Endothelial cell of umbilical vein (primary cell): Measurements from ENCODE around the gene SRD5A1. TPM values are rescaled to one million over a fixed set of nuclear protein-coding genes. Genes with fewer than 3 reads are reported as not detected.

Source experiments
- BruUV-seq: library from RNA; stranded (reverse); fragments of 400-500 nt; replicated peaks from 2 replicates; lab custom pipeline; 2021; lab: Mats Ljungman, UMichigan
- CTCF ChIA-PET: fragments of 300-600, 350-600 bp; sonication (Branson Sonifier 250); formaldehyde crosslinking; loops from one replicate; lab custom pipeline; 2021; ENCODE audit warnings: antibody characterized with exemption, inconsistent platforms; lab: Charles Lee
- POLR2A ChIA-PET: fragments of 300-600, 350-600 bp; sonication (Branson Sonifier 250); formaldehyde crosslinking; loops from one replicate; lab custom pipeline; 2021; ENCODE audit warnings: antibody characterized with exemption, inconsistent platforms; lab: Charles Lee
- DNase-seq: peaks from one replicate; pipeline ENCODE4 v3.0.0-alpha.2; 2011; ENCODE audit warnings: low read depth, low spot score
- FAIRE-seq: peaks from 2 replicates; lab custom pipeline; 2011; peaks lifted over from hg19 to GRCh38; lab: Jason Lieb, UNC
- H2AFZ ChIP-seq: 2 replicates; pipeline ENCODE4 v1.6.0; 2012; ENCODE audit warnings: low read depth, low read length, control low read depth, inconsistent platforms
- H3K27ac ChIP-seq: 2 replicates; pipeline ENCODE4 v1.5.1; 2011; ENCODE audit warnings: low read depth, mild to moderate bottlenecking, control low read depth, low read length, moderate library complexity; ENCODE audit not compliant: insufficient read depth
- H3K27me3 ChIP-seq, 2 experiments: 2 replicates each; pipeline versions ENCODE4 v1.6.0 to v1.6.1; 2011; ENCODE audit warnings: low read length in 2 of 2, mixed read lengths in 1 of 2; ENCODE audit not compliant: control insufficient read depth in 2 of 2, insufficient read depth in 2 of 2
- H3K36me3 ChIP-seq, 2 experiments: 2 replicates in 1 of 2; 3 replicates in 1 of 2; pipeline ENCODE4 v1.5.1; 2011; ENCODE audit warnings: low read length in 2 of 2, mild to moderate bottlenecking in 1 of 2, moderate library complexity in 1 of 2; ENCODE audit not compliant: control insufficient read depth in 2 of 2, insufficient read depth in 2 of 2; ENCODE audit errors: extremely low read depth in 1 of 2
- H3K4me1 ChIP-seq: 3 replicates; pipeline ENCODE4 v1.5.1; 2011; ENCODE audit warnings: mild to moderate bottlenecking, low read length; ENCODE audit not compliant: control insufficient read depth, insufficient read depth; ENCODE audit errors: extremely low read depth
- H3K4me2 ChIP-seq: 2 replicates; pipeline ENCODE4 v1.6.1; 2011; ENCODE audit warnings: low read length, control low read depth, mixed read lengths; ENCODE audit not compliant: insufficient read depth
- H3K4me3 ChIP-seq, 3 experiments: fragments of 200-600 bp in 1 of 3; sonication (generic), shearing (Covaris generic) in 1 of 3; replicated peaks in 1 of 3; 2 replicates each; pipeline ENCODE4 v1.5.1; 2011 to 2016; ENCODE audit warnings: control low read depth in 3 of 3, low read length in 3 of 3, mild to moderate bottlenecking in 2 of 3, inconsistent platforms in 1 of 3, low read depth in 1 of 3, moderate library complexity in 1 of 3; ENCODE audit not compliant: insufficient read depth in 1 of 3
- H3K79me2 ChIP-seq: 2 replicates; pipeline ENCODE4 v1.6.0; 2012; ENCODE audit warnings: low read length, inconsistent platforms; ENCODE audit not compliant: control insufficient read depth, insufficient read depth
- H3K9ac ChIP-seq: replicated peaks from 2 replicates; pipeline ENCODE3; 2011; ENCODE audit warnings: low read length, control low read depth; ENCODE audit not compliant: insufficient read depth; ENCODE audit errors: extremely low read depth
- H3K9me1 ChIP-seq: replicated peaks from 3 replicates; pipeline ENCODE4 v1.6.0; 2011; ENCODE audit warnings: mild to moderate bottlenecking, low read length; ENCODE audit not compliant: control insufficient read depth, insufficient read depth; ENCODE audit errors: extremely low read depth
- H3K9me3 ChIP-seq: replicated peaks from 2 replicates; pipeline ENCODE4 v1.5.1; 2012; ENCODE audit warnings: low read length, inconsistent platforms; ENCODE audit not compliant: control insufficient read depth, insufficient read depth
- H4K20me1 ChIP-seq: replicated peaks from 2 replicates; pipeline ENCODE3; 2011; ENCODE audit warnings: mild to moderate bottlenecking, low read length; ENCODE audit not compliant: control insufficient read depth, insufficient read depth; ENCODE audit errors: extremely low read depth
- CTCF ChIP-seq, 2 donors: IDR thresholded peaks; 1 replicate in 1 of 2; 2 replicates in 1 of 2; pipeline ENCODE4 v1.5.1; 2011; ENCODE audit warnings: low read length in 2 of 2, mild to moderate bottlenecking in 2 of 2, moderate library complexity in 2 of 2, control low read depth in 1 of 2, inconsistent platforms in 1 of 2, low read depth in 1 of 2; ENCODE audit not compliant: insufficient read depth in 1 of 2; ENCODE audit errors: extremely low read depth in 1 of 2
- EZH2 ChIP-seq: IDR thresholded peaks from 2 replicates; pipeline ENCODE4 v1.6.1; 2012; ENCODE audit warnings: borderline replicate concordance, low read depth, mild to moderate bottlenecking, moderate library complexity, low read length, inconsistent platforms; ENCODE audit not compliant: severe bottlenecking
- FOS ChIP-seq: IDR thresholded peaks from 2 replicates; pipeline ENCODE4 v1.6.1; 2011; ENCODE audit warnings: mild to moderate bottlenecking, low read length, moderate library complexity, borderline replicate concordance; ENCODE audit not compliant: insufficient read depth
- GATA2 ChIP-seq: IDR thresholded peaks from 2 replicates; pipeline ENCODE4 v1.7.0; 2011; ENCODE audit warnings: low read depth, mild to moderate bottlenecking, moderate library complexity, mixed read lengths, low read length; ENCODE audit not compliant: insufficient read length, insufficient read depth
- JUN ChIP-seq: IDR thresholded peaks from 2 replicates; pipeline ENCODE4 v1.6.1; 2011; ENCODE audit warnings: borderline replicate concordance, low read depth; ENCODE audit not compliant: insufficient read length, insufficient read depth
- MYC ChIP-seq: IDR thresholded peaks from one replicate; pipeline ENCODE4 v1.6.1; 2011; ENCODE audit warnings: mild to moderate bottlenecking, low read depth, low read length
- POLR2A ChIP-seq: IDR thresholded peaks from 2 replicates; pipeline ENCODE4 v1.6.1; 2012; ENCODE audit warnings: low read depth, mild to moderate bottlenecking, control low read depth, low read length
- POLR2AphosphoS5 ChIP-seq: IDR thresholded peaks from 2 replicates; pipeline ENCODE4 v1.6.1; 2012; ENCODE audit warnings: low read depth, mild to moderate bottlenecking, control low read depth, low read length, moderate library complexity; ENCODE audit not compliant: insufficient read depth
- dilution Hi-C: fragments of 300-500 bp; cut with MboI; formaldehyde crosslinking; loops from one replicate; pipeline ENCODE4 v1.15.0; 2019; ENCODE audit warnings: low sequenced_read_pairs; ENCODE audit not compliant: extremely low pct_ligation_motif_present
- intact Hi-C: fragments of 100-400 bp; cut with micrococcal nuclease; formaldehyde crosslinking; loops from one replicate; pipeline ENCODE4 v1.10.0; 2022
- polyA plus RNA-seq, 4 experiments: library from polyadenylated mRNA; depleted of rRNA in 3 of 4; stranded (reverse) in 3 of 4; unstranded in 1 of 4; fragments of >200 nt; gene quantifications; 2 replicates each; pipeline versions ENCODE4 v1.2.1 to v1.2.3, GENCODE V29; 2011 to 2012; ENCODE audit warnings: missing spikeins in 1 of 4
- total RNA-seq: library from RNA; stranded (reverse); gene quantifications from 2 replicates; pipeline ENCODE4 v1.2.3, GENCODE V29; 2021
- TF ChIP-seq, protein P1 (sequence below): IDR thresholded peaks from 2 replicates; pipeline ENCODE4 v1.6.1; 2011; ENCODE audit not compliant: insufficient read depth, insufficient read length

Gene SRD5A1
- total and polyA plus RNA-seq, 2 donors (not counting 3 experiments of a cell fraction or from before 2014, with no cell fraction given): 11.6 to 14.8 TPM

GRCh38 chr5:6723122-6723815, 90.0 kb downstream of the SRD5A1 start:
- dilution Hi-C loops: no loop called here
- no peaks in the 10 kb centered on the region for H3K9me1 ChIP-seq
- peaks cover 3 to 4% of the 10 kb centered on the region in 2 experiments for H3K36me3 ChIP-seq
- no TSS peak for BruUV-seq
- no peaks in the 10 kb centered on the region for H3K27me3 ChIP-seq
- H2AFZ ChIP-seq: no peak overlapping the region
- peaks cover 7% of the 10 kb centered on the region for H4K20me1 ChIP-seq
- POLR2A ChIA-PET: no interaction called here
- no peak overlapping the region for H3K4me3 ChIP-seq
- CTCF ChIA-PET: interaction anchor here (1.6 to 2.8 kb wide), 2 partner anchors 9 to 22 kb away, joined by 8 to 17 read pairs; no protein-coding TSS in a partner anchor
- no peaks in the 10 kb centered on the region for H3K9me3 ChIP-seq
- H3K4me2 ChIP-seq: no peak overlapping the region
- no peak overlapping the region for H3K9ac ChIP-seq
- intact Hi-C loops: no loop called here
- H3K79me2 ChIP-seq: peaks cover 97% of the 10 kb centered on the region
- FAIRE-seq (peak; percentile 69), DNase-seq (no peak)
- no peak overlapping the region for H3K27ac ChIP-seq
- no peak for TF ChIP-seq EZH2
- TF ChIP-seq, protein P1, sequence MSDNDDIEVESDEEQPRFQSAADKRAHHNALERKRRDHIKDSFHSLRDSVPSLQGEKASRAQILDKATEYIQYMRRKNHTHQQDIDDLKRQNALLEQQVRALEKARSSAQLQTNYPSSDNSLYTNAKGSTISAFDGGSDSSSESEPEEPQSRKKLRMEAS: no peak
- TF ChIP-seq FOS: no peak
- no peak for TF ChIP-seq JUN
- no peak for TF ChIP-seq CTCF (IDR thresholded peaks at IDR 0.05; ENCODE audit: extremely low read depth in 1 of 2, insufficient read depth in 1 of 2, low read depth in 1 of 2, low read length in 2 of 2)
- TF ChIP-seq POLR2AphosphoS5: no peak
- TF ChIP-seq POLR2A: no peak
- no peak for TF ChIP-seq GATA2
- TF ChIP-seq MYC: no peak
- H3K4me1 ChIP-seq: peaks cover 18% of the 10 kb centered on the region
